RWPE1 (cell line): ENCODE results near the gene HRH2.

Source experiments
- CTCF ChIA-PET: fragments of 350-600 bp; sonication (Branson Sonifier 250); formaldehyde crosslinking; extraction: SDS; loops from one replicate; lab custom pipeline; 2021; lab: Yijun Ruan, JAX
- POLR2A ChIA-PET: fragments of 400-600 bp; formaldehyde crosslinking; extraction: SDS; loops from one replicate; lab custom pipeline; 2020; ENCODE audit warnings: antibody characterized with exemption; ENCODE audit not compliant: low non-redundant PET; lab: Yijun Ruan, JAX
- DNase-seq: peaks from one replicate; pipeline ENCODE4 v3.0.0; 2012; ENCODE audit warnings: low spot score
- H3K27ac ChIP-seq: fragments of 450-650 bp; 2 replicates; pipeline ENCODE4 v1.5.1; 2017
- CTCF ChIP-seq: fragments of 450-650 bp; conservative IDR thresholded peaks from 2 replicates; pipeline ENCODE4 v1.5.1; 2017; ENCODE audit warnings: low read depth, mild to moderate bottlenecking

HRH2 gene

GRCh38 chr5:175666216-175666615, 8.3 kb downstream of the HRH2 start:
- POLR2A ChIA-PET, result no interaction called here

DNA sequence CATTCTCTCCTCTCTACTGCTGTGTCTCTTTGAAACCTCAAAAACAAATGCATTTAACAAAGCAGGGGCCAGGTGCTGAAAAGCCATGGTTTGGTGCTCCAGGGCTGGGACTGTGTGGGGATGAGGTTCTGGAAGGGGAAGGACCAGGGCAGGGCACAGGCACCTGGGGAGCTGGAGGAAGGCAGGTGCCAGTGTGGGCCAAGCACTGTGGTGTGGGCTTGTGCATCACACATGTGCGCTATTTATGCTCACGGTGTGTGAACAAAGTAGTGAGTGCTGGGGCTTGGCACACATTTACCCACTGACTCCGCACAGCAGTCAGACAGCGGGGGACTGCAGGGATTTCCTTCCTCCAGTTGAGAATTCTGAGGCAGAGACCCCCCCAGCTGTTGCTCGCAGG, 10.1 kb downstream of the HRH2 start:
- CTCF ChIA-PET, result interaction anchor here (0.8 kb wide), 1 partner anchor 134 kb away, joined by 3 read pairs; no protein-coding TSS in a partner anchor
- no peak for TF ChIP-seq CTCF
- H3K27ac ChIP-seq, result no peak overlapping the region
- no peak for DNase-seq
- POLR2A ChIA-PET, result no interaction called here

More at GRCh38 chr5:175666216-175666615, 8.3 kb downstream of the HRH2 start:
- no peak for DNase-seq
- H3K27ac ChIP-seq, result no peak overlapping the region
- CTCF ChIA-PET, result interaction anchor here (0.6 kb wide), 1 partner anchor 71 kb away, joined by 3 read pairs; no protein-coding TSS in a partner anchor
- no peak for TF ChIP-seq CTCF

DNA sequence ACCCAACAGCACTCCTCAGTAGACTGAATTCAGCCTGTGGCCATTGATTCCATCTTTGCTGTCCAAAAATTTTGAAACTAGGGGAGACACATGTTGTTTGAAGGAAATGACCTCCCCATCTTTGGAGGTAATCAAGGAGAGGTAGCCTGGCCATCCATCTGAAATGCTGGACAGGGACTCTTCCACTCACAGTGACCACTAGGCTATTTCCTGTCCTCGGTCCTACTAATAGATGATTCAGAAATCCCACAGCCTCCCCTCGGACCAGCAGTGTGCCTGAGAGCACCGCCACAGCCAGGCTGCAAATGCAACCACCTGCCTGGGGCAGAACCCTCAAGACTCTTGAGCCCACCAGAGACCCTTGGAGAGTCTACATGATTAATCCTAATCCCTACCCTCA, 12.5 kb downstream of the HRH2 start:
- no peak for TF ChIP-seq CTCF
- POLR2A ChIA-PET, result no interaction called here
- no peak overlapping the region for H3K27ac ChIP-seq
- no peak for DNase-seq
- CTCF ChIA-PET, result interaction anchor here (1.2 kb wide), 1 partner anchor 137 kb away, joined by 4 read pairs; no protein-coding TSS in a partner anchor

DNA sequence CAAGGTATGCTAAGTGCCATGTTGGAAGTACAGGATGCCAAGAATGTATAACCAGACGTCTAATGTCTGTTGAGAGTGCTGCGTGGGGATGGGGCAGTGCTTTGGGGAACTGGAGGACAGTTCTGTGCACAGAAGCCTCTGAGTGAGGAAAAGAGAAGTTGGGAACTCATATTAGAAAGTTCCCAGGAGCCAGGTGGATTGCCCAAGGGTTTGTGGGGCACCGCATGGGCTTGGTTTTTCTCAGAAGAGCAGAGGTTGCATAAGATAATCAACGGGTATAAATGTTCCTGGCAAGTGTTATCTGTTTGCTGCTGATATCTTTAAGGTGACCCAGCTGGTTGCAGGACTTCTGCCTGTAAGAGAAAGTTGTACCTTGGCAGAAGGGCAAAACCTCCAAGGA, 13.1 kb downstream of the HRH2 start:
- no peak overlapping the region for H3K27ac ChIP-seq
- no peak for DNase-seq
- POLR2A ChIA-PET, result no interaction called here
- CTCF ChIA-PET, result interaction anchor here (0.6 kb wide), 1 partner anchor 13 kb away, joined by 4 read pairs; no protein-coding TSS in a partner anchor
- TF ChIP-seq CTCF, result no peak

DNA sequence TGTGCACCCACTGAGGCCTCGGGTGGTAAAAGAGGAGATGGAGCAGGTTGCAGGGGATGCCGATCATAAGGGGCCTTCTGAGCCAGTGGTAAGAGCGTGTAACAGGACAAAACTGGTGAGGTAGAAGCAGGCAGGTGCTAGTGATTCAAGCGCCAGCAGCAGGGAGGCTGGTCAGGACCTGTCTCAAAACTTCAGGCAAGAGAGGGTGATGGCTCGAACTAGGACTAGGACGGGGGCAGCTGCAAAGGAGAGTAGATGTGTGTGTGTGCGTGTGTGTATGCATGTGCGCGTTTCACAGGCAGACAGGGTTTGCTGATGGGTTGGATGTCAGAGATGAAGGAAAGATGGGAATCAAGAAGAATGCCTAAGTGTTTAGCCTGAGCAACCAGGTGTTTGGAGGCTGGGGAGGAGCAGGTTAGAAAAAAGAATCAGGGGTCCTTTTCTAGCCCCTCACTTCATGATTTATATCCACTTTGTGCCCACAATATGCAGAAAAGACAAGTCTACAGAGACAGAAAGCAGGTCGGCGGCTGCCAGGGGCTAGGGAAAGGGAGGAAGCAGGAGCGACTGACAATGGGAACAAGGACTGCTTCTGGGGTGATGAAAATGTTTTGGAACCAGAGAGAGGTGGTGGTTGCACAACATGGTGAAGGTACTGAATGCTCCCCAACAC, 15.2 kb downstream of the HRH2 start:
- ChIA-PET POLR2A (no interaction called here), CTCF (interaction anchor here (0.6 kb wide), 1 partner anchor 79 kb away, joined by 3 read pairs; no protein-coding TSS in a partner anchor)

More for the DNA sequence above, 15.2 kb downstream of the HRH2 start:
- no peak for TF ChIP-seq CTCF
- no peak for DNase-seq
- H3K27ac ChIP-seq, result no peak overlapping the region
